ENCODE measurements around the gene TRIO.

DNA sequence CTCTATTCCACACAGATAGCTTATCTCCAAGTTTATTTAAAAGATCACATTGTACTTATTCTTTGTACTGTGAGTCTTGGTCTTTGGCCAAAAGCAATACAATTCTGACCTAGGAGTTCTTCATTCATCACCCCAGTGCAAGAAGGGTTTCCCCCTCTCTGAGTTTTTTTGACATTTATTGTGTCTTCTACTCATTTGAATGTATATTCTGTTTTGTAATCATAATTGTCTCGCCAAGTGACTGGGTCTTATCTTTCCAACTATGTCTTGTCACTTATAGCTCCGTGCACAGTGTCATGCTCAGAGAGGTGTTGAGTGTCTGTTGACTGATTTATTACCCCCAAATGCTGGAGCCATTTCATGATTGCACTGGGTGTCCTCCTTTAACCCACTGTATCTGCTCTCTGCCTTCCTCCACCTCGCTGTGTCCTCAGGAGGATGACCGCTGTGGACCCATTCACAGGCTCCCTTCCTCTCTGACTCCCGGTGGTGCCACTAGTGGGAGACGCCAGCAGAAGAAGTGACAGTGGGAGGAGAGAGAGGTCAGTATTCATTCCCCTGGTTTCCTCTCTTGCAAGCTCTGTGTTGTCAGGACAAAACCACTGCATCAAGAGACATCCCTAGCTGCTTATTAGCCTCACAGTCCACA, 11.2 kb upstream of the TRIO start:
- TF ChIP-seq, protein P1, sequence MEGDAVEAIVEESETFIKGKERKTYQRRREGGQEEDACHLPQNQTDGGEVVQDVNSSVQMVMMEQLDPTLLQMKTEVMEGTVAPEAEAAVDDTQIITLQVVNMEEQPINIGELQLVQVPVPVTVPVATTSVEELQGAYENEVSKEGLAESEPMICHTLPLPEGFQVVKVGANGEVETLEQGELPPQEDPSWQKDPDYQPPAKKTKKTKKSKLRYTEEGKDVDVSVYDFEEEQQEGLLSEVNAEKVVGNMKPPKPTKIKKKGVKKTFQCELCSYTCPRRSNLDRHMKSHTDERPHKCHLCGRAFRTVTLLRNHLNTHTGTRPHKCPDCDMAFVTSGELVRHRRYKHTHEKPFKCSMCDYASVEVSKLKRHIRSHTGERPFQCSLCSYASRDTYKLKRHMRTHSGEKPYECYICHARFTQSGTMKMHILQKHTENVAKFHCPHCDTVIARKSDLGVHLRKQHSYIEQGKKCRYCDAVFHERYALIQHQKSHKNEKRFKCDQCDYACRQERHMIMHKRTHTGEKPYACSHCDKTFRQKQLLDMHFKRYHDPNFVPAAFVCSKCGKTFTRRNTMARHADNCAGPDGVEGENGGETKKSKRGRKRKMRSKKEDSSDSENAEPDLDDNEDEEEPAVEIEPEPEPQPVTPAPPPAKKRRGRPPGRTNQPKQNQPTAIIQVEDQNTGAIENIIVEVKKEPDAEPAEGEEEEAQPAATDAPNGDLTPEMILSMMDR (IDR thresholded peaks at IDR 0.05; ENCODE audit: borderline replicate concordance, extremely low read depth, low read length, poor library complexity, severe bottlenecking): no peak
- TF ChIP-seq EZH2 (IDR thresholded peaks at IDR 0.05; ENCODE audit: borderline replicate concordance, low read depth, low read length, severe bottlenecking): no peak
